ENCODE measurements around the gene PGAP3.
"Not testable (repeated sequence)": the region's sequence is repeated elsewhere in the genome, so short reads cannot be mapped to it uniquely, and the experiment has no call there.

Gene PGAP3

GRCh38 chr17:39687546-39688474 lies at the start of gene PGAP3:
TSS of gene PGAP3 (minus strand) at chr17:39688057. CDS start at chr17:39688014, 43 bp downstream.
- H3K4me3 Mint-ChIP-seq = peak within 1 kb of the TSS; percentile 97
- H3K27ac Mint-ChIP-seq = peak within 1 kb of the TSS; percentile 95
- DNase-seq = peak; percentile 91
- no peaks in the 10 kb centered on the region for H3K9me3 Mint-ChIP-seq
- H3K36me3 Mint-ChIP-seq (ENCODE audit: low read depth) = peaks cover 3% of the 10 kb centered on the region
- peak; percentile 97 for ATAC-seq
- H3K27me3 Mint-ChIP-seq = no peaks in the 10 kb centered on the region
- peaks cover 22% of the 10 kb centered on the region for H3K4me1 Mint-ChIP-seq

GRCh38 chr17:39737206-39737759 lies 49.4 kb upstream of the PGAP3 start:
- Mint-ChIP-seq H3K4me3 (no peak overlapping the region), H3K27ac (no peak overlapping the region), H3K4me1 (peaks cover 21% of the 10 kb centered on the region), H3K9me3 (no peaks in the 10 kb centered on the region), H3K36me3 (ENCODE audit: low read depth) (no peaks in the 10 kb centered on the region), H3K27me3 (peaks cover 12% of the 10 kb centered on the region)
- ATAC-seq = no peak
- no peak for DNase-seq

- Mint-ChIP-seq H3K27me3 (peaks cover 12% of the 10 kb centered on the region), H3K36me3 (ENCODE audit: low read depth) (no peaks in the 10 kb centered on the region), H3K4me1 (peaks cover 21% of the 10 kb centered on the region), H3K27ac (no peak overlapping the region), H3K4me3 (no peak overlapping the region), H3K9me3 (no peaks in the 10 kb centered on the region)
- no peak for ATAC-seq
- no peak for DNase-seq
Measured at GRCh38 chr17:39736319-39737165, 48.7 kb upstream of the PGAP3 start.

GRCh38 chr17:39735882-39736281 lies 48.0 kb upstream of the PGAP3 start:
- no peak overlapping the region for H3K27ac Mint-ChIP-seq
- no peaks in the 10 kb centered on the region for H3K36me3 Mint-ChIP-seq (ENCODE audit: low read depth)
- H3K9me3 Mint-ChIP-seq = no peaks in the 10 kb centered on the region
- H3K27me3 Mint-ChIP-seq = peaks cover 12% of the 10 kb centered on the region
- H3K4me3 Mint-ChIP-seq = no peak overlapping the region
- DNase-seq (no peak), ATAC-seq (no peak)
- peaks cover 20% of the 10 kb centered on the region for H3K4me1 Mint-ChIP-seq

DNA sequence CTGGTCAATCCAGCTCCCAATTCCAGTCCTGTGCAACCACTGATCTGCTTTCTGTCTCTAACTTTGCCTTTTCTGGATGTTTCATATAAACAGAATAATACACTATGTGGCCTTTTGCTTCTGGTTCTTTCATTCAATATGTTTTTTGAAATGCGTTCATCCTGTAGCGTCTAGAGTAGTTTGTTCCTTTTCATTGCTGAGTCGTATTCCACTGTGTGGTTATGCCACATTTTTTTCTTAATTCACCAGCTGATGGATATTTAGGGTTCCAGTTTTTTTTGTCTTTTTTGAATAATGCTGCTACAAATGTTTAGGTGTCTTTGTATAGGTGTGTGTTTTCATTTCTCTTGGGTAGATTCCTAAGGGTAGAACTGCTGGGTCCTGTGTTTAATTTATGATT lies 44.7 kb upstream of the PGAP3 start:
- no peak overlapping the region for H3K4me3 Mint-ChIP-seq
- H3K36me3 Mint-ChIP-seq (ENCODE audit: low read depth) = peaks cover 4% of the 10 kb centered on the region
- ATAC-seq (no peak), DNase-seq (no peak)
- H3K27me3 Mint-ChIP-seq = peaks cover under 1% of the 10 kb centered on the region
- H3K9me3 Mint-ChIP-seq = no peaks in the 10 kb centered on the region
- H3K4me1 Mint-ChIP-seq = peaks cover 14% of the 10 kb centered on the region
- peak overlapping the region; percentile 12 for H3K27ac Mint-ChIP-seq

DNA sequence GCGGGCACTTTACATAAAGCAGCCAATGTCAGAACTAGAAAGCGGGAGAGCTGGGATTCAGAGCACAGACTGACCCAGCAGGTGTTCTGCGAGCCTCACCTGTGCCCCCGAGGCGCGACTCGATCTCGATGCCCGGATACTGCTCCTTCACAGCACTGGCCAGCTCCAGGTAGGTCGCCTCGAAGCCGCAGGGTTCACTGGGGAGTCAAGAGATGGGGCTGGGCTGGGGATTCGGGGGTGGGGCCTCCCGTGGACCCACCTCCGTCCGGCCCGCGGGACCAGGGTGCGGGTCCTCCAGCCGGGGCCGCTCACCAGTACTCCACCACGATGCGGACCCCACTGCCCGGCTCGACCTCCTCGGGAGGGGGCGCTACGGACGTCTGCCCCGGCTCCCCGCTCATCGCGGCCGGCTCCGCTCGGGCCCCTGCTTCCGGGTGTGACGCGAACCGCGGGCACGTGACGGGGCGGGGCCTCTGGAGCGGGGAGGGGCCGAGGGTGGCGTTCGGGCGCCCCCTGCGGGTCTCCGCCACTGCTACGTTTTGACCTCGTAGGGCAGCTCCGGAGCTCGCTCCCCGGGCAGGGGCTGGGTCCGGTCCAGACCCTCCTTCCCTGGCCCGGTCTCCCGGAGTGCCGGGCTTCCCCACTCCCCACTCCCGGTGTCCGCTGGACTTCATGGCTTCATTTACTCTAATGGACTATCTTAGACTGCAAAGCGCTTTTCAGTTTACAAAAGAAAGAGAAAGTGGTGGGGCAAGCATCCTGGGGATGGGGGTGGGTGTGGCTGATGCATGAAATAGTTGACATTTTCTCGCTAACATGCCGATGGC lies 42.5 kb upstream of the PGAP3 start, which contains the start of gene MIEN1:
Gene MIEN1 (minus strand): TSS at position 438 of the 827 bp plus-strand sequence. CDS start 37 bp downstream, at position 401.
- H3K27me3 Mint-ChIP-seq = no peaks in the 10 kb centered on the region
- peaks cover 5% of the 10 kb centered on the region for H3K36me3 Mint-ChIP-seq (ENCODE audit: low read depth)
- peak within 1 kb of the TSS; percentile 87 for H3K27ac Mint-ChIP-seq
- no peaks in the 10 kb centered on the region for H3K9me3 Mint-ChIP-seq
- peaks cover 13% of the 10 kb centered on the region for H3K4me1 Mint-ChIP-seq
- DNase-seq (peak; percentile 98), ATAC-seq (peak; percentile 88)
- peak within 1 kb of the TSS; percentile 91 for H3K4me3 Mint-ChIP-seq

DNA sequence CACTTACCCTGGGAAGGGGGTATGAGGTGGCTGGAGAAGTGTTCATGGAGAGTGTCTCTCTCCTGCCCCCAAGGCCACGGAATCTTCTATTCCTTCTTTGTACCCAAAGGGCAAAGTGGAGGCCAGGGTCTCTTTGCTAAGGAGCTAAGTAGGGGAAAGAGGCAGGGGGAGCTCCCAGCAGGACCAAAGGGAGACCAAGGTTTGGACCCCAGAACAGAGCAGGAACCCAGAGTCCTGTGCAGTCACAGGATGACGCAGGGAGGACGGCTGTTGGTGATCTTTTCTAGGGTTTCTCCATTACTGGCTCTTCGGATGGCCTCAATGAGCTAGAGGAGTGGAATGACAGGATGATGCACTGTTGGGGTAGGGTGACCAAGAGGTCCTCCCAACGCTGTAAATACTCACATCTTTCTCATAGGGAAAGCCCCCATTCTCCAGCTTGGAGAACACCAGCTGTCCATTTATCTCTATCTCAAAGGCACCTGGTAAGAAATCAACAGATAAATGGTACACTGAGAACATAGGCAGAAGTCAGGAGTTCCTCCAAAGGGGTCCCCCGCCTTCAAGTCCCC lies 41.5 kb upstream of the PGAP3 start:
- Mint-ChIP-seq H3K4me1 (peaks cover 13% of the 10 kb centered on the region), H3K4me3 (peak overlapping the region; percentile 91), H3K9me3 (no peaks in the 10 kb centered on the region), H3K36me3 (ENCODE audit: low read depth) (peaks cover 5% of the 10 kb centered on the region), H3K27ac (peak overlapping the region; percentile 87), H3K27me3 (no peaks in the 10 kb centered on the region)
- ATAC-seq (no peak), DNase-seq (no peak)

DNA sequence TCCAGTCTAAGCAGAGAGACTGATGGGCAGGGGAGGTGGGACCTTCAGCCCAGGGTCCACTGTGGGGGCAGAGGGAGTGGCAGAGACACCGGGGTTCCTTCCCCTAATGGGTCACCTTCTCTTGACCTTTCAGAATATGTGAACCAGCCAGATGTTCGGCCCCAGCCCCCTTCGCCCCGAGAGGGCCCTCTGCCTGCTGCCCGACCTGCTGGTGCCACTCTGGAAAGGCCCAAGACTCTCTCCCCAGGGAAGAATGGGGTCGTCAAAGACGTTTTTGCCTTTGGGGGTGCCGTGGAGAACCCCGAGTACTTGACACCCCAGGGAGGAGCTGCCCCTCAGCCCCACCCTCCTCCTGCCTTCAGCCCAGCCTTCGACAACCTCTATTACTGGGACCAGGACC lies 39.7 kb upstream of the PGAP3 start:
- DNase-seq (no peak), ATAC-seq (no peak)
- H3K4me1 Mint-ChIP-seq = peaks cover 13% of the 10 kb centered on the region
- no peak overlapping the region for H3K27ac Mint-ChIP-seq
- H3K36me3 Mint-ChIP-seq (ENCODE audit: low read depth) = peaks cover 5% of the 10 kb centered on the region
- H3K4me3 Mint-ChIP-seq = no peak overlapping the region
- H3K27me3 Mint-ChIP-seq = no peaks in the 10 kb centered on the region
- H3K9me3 Mint-ChIP-seq = no peaks in the 10 kb centered on the region

- Mint-ChIP-seq H3K27me3 (no peaks in the 10 kb centered on the region), H3K4me1 (peaks cover 13% of the 10 kb centered on the region), H3K27ac (no peak overlapping the region), H3K36me3 (ENCODE audit: low read depth) (peaks cover 5% of the 10 kb centered on the region), H3K9me3 (no peaks in the 10 kb centered on the region), H3K4me3 (no peak overlapping the region)
- no peak for ATAC-seq
- no peak for DNase-seq
Measured at GRCh38 chr17:39726617-39727016, 38.8 kb upstream of the PGAP3 start.

- H3K4me3 Mint-ChIP-seq; H3K27ac Mint-ChIP-seq; H3K36me3 Mint-ChIP-seq (ENCODE audit: low read depth); ATAC-seq; H3K9me3 Mint-ChIP-seq; DNase-seq; H3K27me3 Mint-ChIP-seq: not testable (repeated sequence)
- H3K4me1 Mint-ChIP-seq = peaks cover 13% of the 10 kb centered on the region
Measured at GRCh38 chr17:39725923-39726322, 38.1 kb upstream of the PGAP3 start.

DNA sequence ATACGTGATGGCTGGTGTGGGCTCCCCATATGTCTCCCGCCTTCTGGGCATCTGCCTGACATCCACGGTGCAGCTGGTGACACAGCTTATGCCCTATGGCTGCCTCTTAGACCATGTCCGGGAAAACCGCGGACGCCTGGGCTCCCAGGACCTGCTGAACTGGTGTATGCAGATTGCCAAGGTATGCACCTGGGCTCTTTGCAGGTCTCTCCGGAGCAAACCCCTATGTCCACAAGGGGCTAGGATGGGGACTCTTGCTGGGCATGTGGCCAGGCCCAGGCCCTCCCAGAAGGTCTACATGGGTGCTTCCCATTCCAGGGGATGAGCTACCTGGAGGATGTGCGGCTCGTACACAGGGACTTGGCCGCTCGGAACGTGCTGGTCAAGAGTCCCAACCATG lies 36.9 kb upstream of the PGAP3 start:
- Mint-ChIP-seq H3K27ac (no peak overlapping the region), H3K36me3 (ENCODE audit: low read depth) (peaks cover 5% of the 10 kb centered on the region), H3K4me1 (peaks cover 11% of the 10 kb centered on the region), H3K9me3 (no peaks in the 10 kb centered on the region), H3K4me3 (no peak overlapping the region), H3K27me3 (no peaks in the 10 kb centered on the region)
- no peak for ATAC-seq
- DNase-seq = no peak

DNA sequence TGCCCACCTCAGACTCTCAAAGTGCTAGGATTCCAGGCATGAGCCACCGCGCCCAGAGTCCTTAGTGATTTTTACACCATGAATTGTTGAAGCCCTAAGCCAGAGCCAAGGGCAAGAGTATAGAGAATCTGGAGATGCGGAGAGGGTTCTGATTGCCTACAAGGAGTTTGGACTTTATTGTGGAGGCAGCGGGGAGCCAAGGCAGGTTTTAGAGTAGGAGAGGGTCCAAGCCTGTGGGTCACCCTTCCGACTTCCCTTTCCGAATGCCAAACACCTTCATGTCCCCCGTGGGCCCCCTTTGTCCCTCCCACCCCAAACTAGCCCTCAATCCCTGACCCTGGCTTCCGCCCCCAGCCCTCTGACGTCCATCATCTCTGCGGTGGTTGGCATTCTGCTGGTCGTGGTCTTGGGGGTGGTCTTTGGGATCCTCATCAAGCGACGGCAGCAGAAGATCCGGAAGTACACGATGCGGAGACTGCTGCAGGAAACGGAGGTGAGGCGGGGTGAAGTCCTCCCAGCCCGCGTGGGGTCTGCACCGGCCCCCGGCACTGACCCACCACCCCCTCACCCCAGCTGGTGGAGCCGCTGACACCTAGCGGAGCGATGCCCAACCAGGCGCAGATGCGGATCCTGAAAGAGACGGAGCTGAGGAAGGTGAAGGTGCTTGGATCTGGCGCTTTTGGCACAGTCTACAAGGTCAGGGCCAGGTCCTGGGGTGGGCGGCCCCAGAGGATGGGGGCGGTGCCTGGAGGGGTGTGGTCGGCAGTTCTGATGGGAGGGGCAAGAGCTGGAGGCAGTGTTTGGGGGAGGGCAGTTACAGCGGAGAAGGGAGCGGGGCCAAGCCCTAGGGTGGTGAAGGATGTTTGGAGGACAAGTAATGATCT lies 35.4 kb upstream of the PGAP3 start:
- Mint-ChIP-seq H3K27me3 (no peaks in the 10 kb centered on the region), H3K27ac (no peak overlapping the region), H3K4me1 (no peaks in the 10 kb centered on the region), H3K36me3 (ENCODE audit: low read depth) (peaks cover 2% of the 10 kb centered on the region), H3K4me3 (no peak overlapping the region), H3K9me3 (no peaks in the 10 kb centered on the region)
- peak; percentile 34 for DNase-seq
- ATAC-seq = peak; percentile 63

GRCh38 chr17:39722104-39722503 lies 34.2 kb upstream of the PGAP3 start:
- Mint-ChIP-seq H3K4me1 (no peaks in the 10 kb centered on the region), H3K27me3 (no peaks in the 10 kb centered on the region), H3K9me3 (no peaks in the 10 kb centered on the region), H3K36me3 (ENCODE audit: low read depth) (peaks cover 2% of the 10 kb centered on the region), H3K27ac (no peak overlapping the region), H3K4me3 (no peak overlapping the region)
- no peak for ATAC-seq
- no peak for DNase-seq
